ENCODE results near the gene OSBPL3.

DNA sequence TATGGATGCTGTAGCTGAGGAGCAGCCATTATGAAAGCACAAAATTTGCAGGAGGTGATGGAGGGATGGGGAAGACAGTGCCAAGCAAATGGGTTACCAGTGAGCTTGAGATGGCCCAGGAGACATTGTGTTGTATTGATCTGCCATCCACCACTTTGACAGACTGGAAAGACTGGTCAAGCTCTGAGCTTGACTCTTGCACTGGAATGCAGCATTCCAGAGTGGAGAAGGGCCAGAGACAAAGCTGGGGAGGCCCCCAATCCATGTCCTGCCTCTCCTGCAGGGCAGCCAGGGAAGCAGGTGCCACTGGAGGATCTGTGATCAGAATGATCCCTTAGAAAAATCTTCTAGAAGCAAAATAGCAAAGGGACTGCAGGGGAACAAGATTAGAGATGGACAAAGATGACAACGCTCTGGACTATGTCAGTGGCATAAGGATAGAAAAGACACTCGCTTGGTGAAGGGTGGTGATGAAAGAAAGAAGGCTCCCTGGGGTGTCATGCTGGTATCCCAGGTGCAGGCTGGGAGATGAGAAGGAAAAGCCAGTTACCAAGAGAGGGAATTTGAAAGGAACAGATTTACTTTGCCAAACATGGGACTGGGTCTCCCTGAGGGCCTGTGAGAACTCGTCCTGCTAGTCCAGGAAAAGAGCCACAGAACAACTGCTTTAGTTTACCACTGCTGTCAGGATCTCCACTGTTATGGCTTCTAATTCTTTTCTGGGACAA lies 227.7 kb downstream of the OSBPL3 start:
- TF ChIP-seq, protein P1, sequence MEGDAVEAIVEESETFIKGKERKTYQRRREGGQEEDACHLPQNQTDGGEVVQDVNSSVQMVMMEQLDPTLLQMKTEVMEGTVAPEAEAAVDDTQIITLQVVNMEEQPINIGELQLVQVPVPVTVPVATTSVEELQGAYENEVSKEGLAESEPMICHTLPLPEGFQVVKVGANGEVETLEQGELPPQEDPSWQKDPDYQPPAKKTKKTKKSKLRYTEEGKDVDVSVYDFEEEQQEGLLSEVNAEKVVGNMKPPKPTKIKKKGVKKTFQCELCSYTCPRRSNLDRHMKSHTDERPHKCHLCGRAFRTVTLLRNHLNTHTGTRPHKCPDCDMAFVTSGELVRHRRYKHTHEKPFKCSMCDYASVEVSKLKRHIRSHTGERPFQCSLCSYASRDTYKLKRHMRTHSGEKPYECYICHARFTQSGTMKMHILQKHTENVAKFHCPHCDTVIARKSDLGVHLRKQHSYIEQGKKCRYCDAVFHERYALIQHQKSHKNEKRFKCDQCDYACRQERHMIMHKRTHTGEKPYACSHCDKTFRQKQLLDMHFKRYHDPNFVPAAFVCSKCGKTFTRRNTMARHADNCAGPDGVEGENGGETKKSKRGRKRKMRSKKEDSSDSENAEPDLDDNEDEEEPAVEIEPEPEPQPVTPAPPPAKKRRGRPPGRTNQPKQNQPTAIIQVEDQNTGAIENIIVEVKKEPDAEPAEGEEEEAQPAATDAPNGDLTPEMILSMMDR (conservative IDR thresholded peaks at IDR 0.05; ENCODE audit: low read depth, low read length) = no peak
- no peak for TF ChIP-seq EZH2 (IDR thresholded peaks at IDR 0.05; ENCODE audit: low read length, unreplicated experiment)
